Left renal cortex interstitium (tissue), 4 donors: ENCODE results near the gene DLEC1. TPM values are rescaled to one million over a fixed set of nuclear protein-coding genes. Genes with fewer than 3 reads are reported as not detected.

Source experiments
- DNase-seq, 4 donors: peaks; one replicate each; pipeline ENCODE4 v3.0.0-alpha.2; 2013; ENCODE audit warnings: low read depth in 4 of 4, low spot score in 2 of 4, missing footprints in 1 of 4
- polyA plus RNA-seq, 4 donors: library from polyadenylated mRNA; unstranded; fragments of 120-200 nt; gene quantifications; one replicate each; pipeline ENCODE4 v1.2.1, GENCODE V29; 2013; ENCODE audit not compliant: insufficient read length in 4 of 4

The DLEC1 gene
- polyA plus RNA-seq, 4 donors, result 0.45 to 1.4 (median 1.0) TPM

GRCh38 chr3:38102444-38102814 is 63.4 kb downstream of the DLEC1 start:
- no peak for DNase-seq

GRCh38 chr3:38105525-38105924 is 66.5 kb downstream of the DLEC1 start:
- no peak for DNase-seq

- no peak for DNase-seq
Observed at GRCh38 chr3:38107911-38108648, 69.1 kb downstream of the DLEC1 start.

GRCh38 chr3:38108649-38109579 is 69.9 kb downstream of the DLEC1 start:
- no peak for DNase-seq

- DNase-seq, result no peak
Observed at GRCh38 chr3:38109580-38110313, 70.7 kb downstream of the DLEC1 start.

GRCh38 chr3:38110314-38111050 is 71.5 kb downstream of the DLEC1 start:
- DNase-seq, result no peak

- DNase-seq, result no peak
Observed at GRCh38 chr3:38111201-38111600, 72.2 kb downstream of the DLEC1 start.

GRCh38 chr3:38111696-38112377 is 72.8 kb downstream of the DLEC1 start:
- no peak for DNase-seq

- no peak for DNase-seq
Observed at GRCh38 chr3:38112378-38112761, 73.4 kb downstream of the DLEC1 start.

- DNase-seq, result no peak
Observed at GRCh38 chr3:38114052-38114874, 75.3 kb downstream of the DLEC1 start.

- no peak for DNase-seq
Observed at GRCh38 chr3:38114875-38115644, 76.1 kb downstream of the DLEC1 start.

GRCh38 chr3:38115645-38116427 is 76.8 kb downstream of the DLEC1 start:
- DNase-seq, result no peak

GRCh38 chr3:38116471-38117162 is 77.6 kb downstream of the DLEC1 start:
- no peak for DNase-seq

- DNase-seq, result no peak
Observed at GRCh38 chr3:38117163-38117716, 78.2 kb downstream of the DLEC1 start.

GRCh38 chr3:38117748-38118420 is 78.9 kb downstream of the DLEC1 start:
- no peak for DNase-seq
